Measurements from ENCODE around the gene PRKCE.

The PRKCE gene

GRCh38 chr2:45804987-45805755 lies 153.7 kb downstream of the PRKCE start:
- TF ChIP-seq CTCF (conservative IDR thresholded peaks at IDR 0.05; ENCODE audit: low read depth) = no peak
- DNase-seq (ENCODE audit: low spot score) = no peak
- POLR2A ChIA-PET (ENCODE audit: low non-redundant PET) = no interaction called here
- CTCF ChIA-PET = interaction anchor here (0.7 kb wide), 2 partner anchors 15 to 1717 kb away, joined by 3 read pairs; no protein-coding TSS in a partner anchor
- H3K27ac ChIP-seq = no peak overlapping the region

GRCh38 chr2:45806563-45807358 lies 155.3 kb downstream of the PRKCE start:
- CTCF ChIA-PET = interaction anchor here (1.1 kb wide), 1 partner anchor 28 kb away, joined by 3 read pairs; no protein-coding TSS in a partner anchor
- H3K27ac ChIP-seq = no peak overlapping the region
- DNase-seq (ENCODE audit: low spot score) = no peak
- POLR2A ChIA-PET (ENCODE audit: low non-redundant PET) = no interaction called here
- TF ChIP-seq CTCF (conservative IDR thresholded peaks at IDR 0.05; ENCODE audit: low read depth) = no peak

GRCh38 chr2:45808294-45808800 lies 156.9 kb downstream of the PRKCE start:
- no peak overlapping the region for H3K27ac ChIP-seq
- POLR2A ChIA-PET (ENCODE audit: low non-redundant PET) = no interaction called here
- CTCF ChIA-PET = no interaction called here
- DNase-seq (ENCODE audit: low spot score) = no peak
- TF ChIP-seq CTCF (conservative IDR thresholded peaks at IDR 0.05; ENCODE audit: low read depth) = no peak

- POLR2A ChIA-PET (ENCODE audit: low non-redundant PET) = no interaction called here
- CTCF ChIA-PET = interaction anchor here (0.6 kb wide), 1 partner anchor 9 kb away, joined by 4 read pairs; no protein-coding TSS in a partner anchor
- H3K27ac ChIP-seq = no peak overlapping the region
- no peak for DNase-seq (ENCODE audit: low spot score)
- no peak for TF ChIP-seq CTCF (conservative IDR thresholded peaks at IDR 0.05; ENCODE audit: low read depth)
Observed at GRCh38 chr2:45809205-45809604, 157.7 kb downstream of the PRKCE start.

- no peak overlapping the region for H3K27ac ChIP-seq
- CTCF ChIA-PET = no interaction called here
- no peak for TF ChIP-seq CTCF (conservative IDR thresholded peaks at IDR 0.05; ENCODE audit: low read depth)
- POLR2A ChIA-PET (ENCODE audit: low non-redundant PET) = no interaction called here
- DNase-seq (ENCODE audit: low spot score) = peak; percentile 57
Observed at GRCh38 chr2:45812011-45812500, 160.6 kb downstream of the PRKCE start.

Measured in RWPE1 (cell line).